Measurements from ENCODE around the gene SH3RF3.

The SH3RF3 gene

DNA sequence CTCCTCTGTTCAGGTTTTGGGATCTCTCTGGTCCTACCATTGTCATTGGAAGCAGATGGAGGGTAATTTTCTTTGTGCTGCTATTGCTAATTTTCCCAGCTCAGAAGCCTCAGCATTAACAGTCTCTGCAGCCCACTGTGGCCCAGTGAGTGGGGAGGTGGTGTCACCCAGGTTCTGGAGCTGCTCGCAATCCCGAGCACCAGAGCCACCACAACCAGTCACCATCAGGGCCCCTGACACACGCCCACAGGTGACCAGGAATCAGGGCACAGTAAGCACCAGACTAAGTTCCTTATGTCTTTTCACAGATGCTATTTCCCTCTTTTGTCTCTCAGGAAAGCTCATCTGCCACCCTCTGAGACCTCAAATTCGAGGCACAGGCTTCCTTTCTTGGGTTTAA, 396.8 kb downstream of the SH3RF3 start:
- no peak for DNase-seq (ENCODE audit: low read depth, low spot score)
- Histone ChIP-seq H3K27ac (ENCODE audit: low read length) (no peak overlapping the region), H3K36me3 (ENCODE audit: control insufficient read depth, insufficient read depth, low read length) (no peaks in the 10 kb centered on the region), H3K4me3 (ENCODE audit: low read length) (no peak overlapping the region), H3K4me1 (ENCODE audit: control insufficient read depth, insufficient read depth, low read length) (no peaks in the 10 kb centered on the region; the same call in 1 of the 2 replicates), H3K9me3 (ENCODE audit: control insufficient read depth, insufficient read depth, low read length) (no peaks in the 10 kb centered on the region), H3K27me3 (ENCODE audit: control insufficient read depth, insufficient read depth, low read length) (no peaks in the 10 kb centered on the region)
- WGBS (ENCODE audit: insufficient coverage, insufficient read length): no CpG with 5 or more reads among the region's 4 CpGs

DNA sequence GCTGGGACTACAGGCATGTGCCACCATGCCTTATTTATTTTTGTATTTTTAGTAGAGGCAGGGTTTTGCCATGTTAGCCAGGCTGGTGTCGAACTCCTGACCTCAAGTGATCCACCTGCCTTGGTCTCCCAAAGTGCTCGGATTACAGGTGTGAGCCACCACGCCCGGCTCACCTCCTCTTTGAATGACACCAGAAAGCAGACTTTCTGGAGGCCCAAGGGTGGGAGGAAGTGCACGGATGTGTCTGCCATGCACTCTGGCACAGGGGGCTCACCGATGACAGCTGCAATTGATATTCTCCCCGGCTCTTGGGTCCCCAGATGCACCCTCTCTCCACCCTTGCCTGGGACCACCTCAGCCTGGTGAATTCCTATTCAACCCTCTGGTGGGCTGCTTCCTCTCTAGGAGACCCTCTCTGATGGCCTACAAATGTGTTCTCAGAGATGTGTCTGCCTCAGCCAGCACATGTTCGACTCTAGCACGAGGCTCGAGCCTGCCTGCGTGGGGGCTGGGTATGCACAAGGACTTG, 397.5 kb downstream of the SH3RF3 start:
- Histone ChIP-seq H3K27me3 (ENCODE audit: control insufficient read depth, insufficient read depth, low read length) (no peaks in the 10 kb centered on the region), H3K27ac (ENCODE audit: low read length) (no peak overlapping the region), H3K4me3 (ENCODE audit: low read length) (no peak overlapping the region), H3K9me3 (ENCODE audit: control insufficient read depth, insufficient read depth, low read length) (no peaks in the 10 kb centered on the region), H3K36me3 (ENCODE audit: control insufficient read depth, insufficient read depth, low read length) (no peaks in the 10 kb centered on the region), H3K4me1 (ENCODE audit: control insufficient read depth, insufficient read depth, low read length) (no peaks in the 10 kb centered on the region)
- WGBS (ENCODE audit: insufficient coverage, insufficient read length): no CpG with 5 or more reads among the region's 11 CpGs
- DNase-seq (ENCODE audit: low read depth, low spot score): no peak

DNA sequence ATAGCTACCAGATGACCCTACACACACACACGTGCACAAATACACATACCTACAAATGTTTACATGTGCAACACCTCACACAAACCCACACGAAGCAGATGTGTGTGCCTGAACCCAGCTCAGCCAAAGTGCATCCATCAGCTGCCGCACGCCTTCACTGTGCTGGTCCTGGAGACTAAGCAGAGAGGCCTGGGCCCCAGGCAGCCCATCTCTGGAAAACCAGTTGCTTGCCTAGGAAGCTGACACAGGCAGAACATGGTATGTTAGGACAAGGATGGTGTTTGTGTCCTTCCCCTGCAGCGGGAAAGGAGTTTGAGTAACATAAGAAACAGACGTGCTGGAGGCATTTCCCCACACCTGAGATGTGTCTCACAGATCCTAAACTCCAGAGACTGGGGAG, 398.1 kb downstream of the SH3RF3 start:
- Histone ChIP-seq H3K27ac (ENCODE audit: low read length) (no peak overlapping the region), H3K27me3 (ENCODE audit: control insufficient read depth, insufficient read depth, low read length) (no peaks in the 10 kb centered on the region), H3K4me3 (ENCODE audit: low read length) (no peak overlapping the region), H3K36me3 (ENCODE audit: control insufficient read depth, insufficient read depth, low read length) (no peaks in the 10 kb centered on the region), H3K4me1 (ENCODE audit: control insufficient read depth, insufficient read depth, low read length) (no peaks in the 10 kb centered on the region), H3K9me3 (ENCODE audit: control insufficient read depth, insufficient read depth, low read length) (no peaks in the 10 kb centered on the region)
- no peak for DNase-seq (ENCODE audit: low read depth, low spot score)
- no CpG with 5 or more reads among the region's 6 CpGs for WGBS (ENCODE audit: insufficient coverage, insufficient read length)

DNA sequence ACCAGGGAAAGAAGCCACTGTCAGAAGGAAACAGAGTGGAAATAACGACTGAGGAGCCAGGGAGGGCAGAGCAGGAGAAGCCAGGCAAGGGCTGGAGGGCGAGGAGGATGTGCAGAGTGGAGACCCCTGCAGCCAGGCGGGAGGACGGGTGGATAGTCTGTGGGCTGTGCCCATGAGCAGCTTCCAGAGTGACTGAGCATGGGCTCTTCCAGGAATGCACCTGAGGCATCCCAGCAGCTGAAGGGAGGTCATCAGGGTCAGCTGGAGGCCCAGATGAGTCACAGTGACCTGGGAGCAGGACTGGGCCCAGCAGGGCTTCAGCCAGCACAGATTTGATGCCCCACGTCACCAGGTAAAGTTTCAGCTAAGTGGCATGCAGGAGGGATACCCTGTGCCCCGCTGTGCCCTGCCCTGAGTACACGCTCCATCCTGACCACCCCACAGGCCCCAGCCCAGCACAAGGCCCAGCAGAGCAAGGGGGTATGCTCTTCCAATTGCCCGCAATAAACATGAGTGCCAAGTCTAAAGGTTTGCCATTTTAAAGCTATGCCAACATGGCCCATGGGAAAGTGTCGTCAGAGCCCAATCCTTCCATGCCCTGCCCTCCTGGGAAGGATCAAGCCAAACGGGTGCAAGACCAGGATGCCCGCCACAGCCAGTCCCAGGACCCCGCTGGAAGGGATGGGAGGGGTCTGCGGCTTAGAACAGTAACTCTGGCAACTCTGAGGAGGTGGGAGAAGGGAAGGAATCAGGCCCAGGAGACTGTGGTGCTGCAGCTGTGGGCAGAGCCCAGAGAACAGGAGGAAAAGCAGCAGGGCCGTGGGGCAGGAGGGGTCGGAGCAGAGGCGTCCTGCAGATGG, 399.1 kb downstream of the SH3RF3 start:
- Histone ChIP-seq H3K4me1 (ENCODE audit: control insufficient read depth, insufficient read depth, low read length) (no peaks in the 10 kb centered on the region), H3K9me3 (ENCODE audit: control insufficient read depth, insufficient read depth, low read length) (no peaks in the 10 kb centered on the region), H3K36me3 (ENCODE audit: control insufficient read depth, insufficient read depth, low read length) (no peaks in the 10 kb centered on the region), H3K27ac (ENCODE audit: low read length) (no peak overlapping the region), H3K4me3 (ENCODE audit: low read length) (no peak overlapping the region), H3K27me3 (ENCODE audit: control insufficient read depth, insufficient read depth, low read length) (no peaks in the 10 kb centered on the region)
- WGBS (ENCODE audit: insufficient coverage, insufficient read length): no CpG with 5 or more reads among the region's 16 CpGs
- DNase-seq (ENCODE audit: low read depth, low spot score): no peak

DNA sequence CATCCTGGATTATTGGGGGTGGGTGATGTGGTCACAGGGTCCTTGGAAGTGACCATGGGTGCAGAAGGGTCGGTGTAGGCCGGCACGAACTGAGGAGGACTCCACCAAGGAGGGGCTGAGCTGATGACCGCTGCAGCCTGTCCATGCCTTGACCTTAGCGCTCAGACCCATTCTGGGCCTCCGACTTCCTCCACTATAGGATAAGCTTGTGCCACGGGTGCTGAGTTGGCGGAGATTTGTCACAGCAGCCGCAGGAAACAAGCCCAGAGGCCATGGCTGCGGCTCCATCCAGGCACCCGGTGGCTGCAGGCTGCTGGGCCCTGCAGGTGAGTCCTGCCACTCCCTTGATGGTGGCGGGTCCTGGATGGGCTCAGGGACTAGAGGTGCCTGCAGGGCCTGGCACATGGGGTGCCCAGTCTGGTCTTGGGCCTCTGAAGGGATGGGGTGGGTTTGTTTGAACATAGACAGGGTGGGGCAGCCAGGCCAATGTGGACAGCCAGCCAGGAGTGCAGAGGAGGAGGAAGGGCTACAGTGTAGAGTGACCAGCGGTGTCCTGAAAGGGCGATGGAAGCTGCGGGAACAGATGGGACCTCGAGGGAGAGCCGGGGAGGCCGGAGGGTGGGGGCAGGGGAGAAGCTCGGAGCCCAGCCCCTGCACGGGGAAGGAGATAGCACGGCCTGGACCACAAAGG, 400.0 kb downstream of the SH3RF3 start:
- no peak overlapping the region for H3K27ac ChIP-seq (ENCODE audit: low read length)
- no CpG with 5 or more reads among the region's 21 CpGs for WGBS (ENCODE audit: insufficient coverage, insufficient read length)
- no peak overlapping the region for H3K4me3 ChIP-seq (ENCODE audit: low read length)
- no peaks in the 10 kb centered on the region for H3K9me3 ChIP-seq (ENCODE audit: control insufficient read depth, insufficient read depth, low read length)
- DNase-seq (ENCODE audit: low read depth, low spot score): no peak
- no peaks in the 10 kb centered on the region for H3K4me1 ChIP-seq (ENCODE audit: control insufficient read depth, insufficient read depth, low read length)
- H3K27me3 ChIP-seq (ENCODE audit: control insufficient read depth, insufficient read depth, low read length): no peaks in the 10 kb centered on the region
- no peaks in the 10 kb centered on the region for H3K36me3 ChIP-seq (ENCODE audit: control insufficient read depth, insufficient read depth, low read length)

DNA sequence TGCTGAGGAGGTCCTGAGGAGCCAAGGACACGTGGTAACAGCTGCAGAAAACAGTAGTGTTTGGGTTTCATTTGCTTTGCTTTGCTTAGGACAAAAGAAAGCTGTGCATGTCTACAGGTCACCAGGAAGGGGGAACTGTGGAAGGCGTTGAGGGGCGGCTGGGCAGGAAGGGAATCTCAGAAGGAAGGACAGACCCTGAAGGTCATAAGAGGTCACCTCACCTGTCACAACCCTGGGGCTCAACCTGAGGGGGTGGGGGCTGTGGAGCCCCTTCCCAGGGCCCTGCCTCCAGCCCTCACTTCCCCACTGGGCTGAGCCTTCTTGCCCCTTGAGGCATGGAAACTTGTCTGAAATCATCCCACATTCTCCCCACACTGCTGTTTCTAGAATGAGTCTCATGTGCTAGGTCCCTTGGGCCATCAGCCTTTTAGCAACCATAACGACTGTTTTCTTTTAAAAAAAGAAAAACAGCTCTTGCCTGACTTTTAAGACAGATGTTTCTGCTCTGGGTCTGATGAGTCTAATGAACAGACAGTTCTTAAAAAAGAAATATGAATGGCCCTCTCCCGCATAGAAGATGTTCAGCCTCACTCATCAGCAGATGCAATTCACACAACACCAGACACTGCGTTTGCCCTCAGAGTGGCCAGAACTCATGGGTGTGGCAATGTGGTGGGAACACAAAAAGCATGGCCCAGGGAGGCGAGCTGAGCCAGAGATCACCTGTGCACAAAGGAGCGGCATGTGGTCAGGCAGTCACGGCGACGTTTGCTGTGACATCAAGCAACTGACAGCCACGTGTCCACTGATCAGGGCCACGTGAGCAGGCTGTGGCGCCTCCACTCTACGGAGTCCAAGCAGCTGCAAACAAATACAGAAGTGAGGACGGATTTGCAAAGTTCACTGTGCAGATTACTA, 400.8 kb downstream of the SH3RF3 start:
- Histone ChIP-seq H3K9me3 (ENCODE audit: control insufficient read depth, insufficient read depth, low read length) (no peaks in the 10 kb centered on the region), H3K27me3 (ENCODE audit: control insufficient read depth, insufficient read depth, low read length) (no peaks in the 10 kb centered on the region), H3K4me1 (ENCODE audit: control insufficient read depth, insufficient read depth, low read length) (no peaks in the 10 kb centered on the region), H3K27ac (ENCODE audit: low read length) (no peak overlapping the region), H3K4me3 (ENCODE audit: low read length) (no peak overlapping the region), H3K36me3 (ENCODE audit: control insufficient read depth, insufficient read depth, low read length) (no peaks in the 10 kb centered on the region)
- WGBS (ENCODE audit: insufficient coverage, insufficient read length): no CpG with 5 or more reads among the region's 16 CpGs
- DNase-seq (ENCODE audit: low read depth, low spot score): no peak

DNA sequence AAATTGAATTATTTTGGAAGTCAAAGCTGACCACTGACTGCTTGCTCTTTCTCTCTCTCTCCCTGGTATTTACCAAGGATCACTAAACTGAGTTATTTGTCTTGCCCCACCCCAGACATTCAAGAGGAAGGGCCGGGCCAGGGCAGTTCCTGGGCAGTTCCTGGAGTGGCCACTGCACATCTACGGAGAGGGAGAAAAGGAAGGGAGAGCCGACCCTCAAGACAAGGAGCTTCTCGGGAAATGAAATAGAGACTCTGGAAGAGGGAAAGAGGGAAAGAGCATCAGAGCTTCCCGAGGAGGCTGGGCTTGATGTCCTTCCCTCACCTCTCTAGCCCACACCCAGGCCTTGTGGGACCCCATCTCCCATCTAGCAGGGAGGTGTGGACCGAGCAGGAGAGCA, 401.7 kb downstream of the SH3RF3 start:
- H3K27ac ChIP-seq (ENCODE audit: low read length): no peak overlapping the region
- H3K36me3 ChIP-seq (ENCODE audit: control insufficient read depth, insufficient read depth, low read length): no peaks in the 10 kb centered on the region
- H3K9me3 ChIP-seq (ENCODE audit: control insufficient read depth, insufficient read depth, low read length): no peaks in the 10 kb centered on the region
- H3K4me3 ChIP-seq (ENCODE audit: low read length): no peak overlapping the region
- no peaks in the 10 kb centered on the region for H3K4me1 ChIP-seq (ENCODE audit: control insufficient read depth, insufficient read depth, low read length)
- DNase-seq (ENCODE audit: low read depth, low spot score): no peak
- no peaks in the 10 kb centered on the region for H3K27me3 ChIP-seq (ENCODE audit: control insufficient read depth, insufficient read depth, low read length)
- WGBS (ENCODE audit: insufficient coverage, insufficient read length): no CpG with 5 or more reads among the region's 6 CpGs

DNA sequence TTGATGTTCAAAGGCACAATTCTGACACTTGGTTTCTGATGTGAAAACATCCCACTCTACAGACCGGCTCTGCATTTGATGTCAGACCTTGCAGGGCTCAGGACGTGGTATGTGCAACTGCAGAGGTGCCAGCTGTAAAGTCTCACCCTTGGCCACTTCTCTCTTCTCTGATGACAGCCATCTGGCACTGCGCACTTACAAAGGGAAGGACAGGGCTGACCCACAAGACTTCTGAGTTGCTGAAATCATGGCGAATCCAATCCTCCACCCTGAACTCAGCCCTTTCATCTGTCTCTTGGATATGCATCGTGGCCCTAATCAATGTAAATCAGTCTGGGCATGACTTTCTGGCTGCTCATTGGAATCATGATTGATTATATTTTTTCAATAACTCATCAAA, 402.2 kb downstream of the SH3RF3 start:
- Histone ChIP-seq H3K4me1 (ENCODE audit: control insufficient read depth, insufficient read depth, low read length) (no peaks in the 10 kb centered on the region), H3K36me3 (ENCODE audit: control insufficient read depth, insufficient read depth, low read length) (no peaks in the 10 kb centered on the region), H3K4me3 (ENCODE audit: low read length) (no peak overlapping the region), H3K27ac (ENCODE audit: low read length) (no peak overlapping the region), H3K9me3 (ENCODE audit: control insufficient read depth, insufficient read depth, low read length) (no peaks in the 10 kb centered on the region), H3K27me3 (ENCODE audit: control insufficient read depth, insufficient read depth, low read length) (no peaks in the 10 kb centered on the region)
- WGBS (ENCODE audit: insufficient coverage, insufficient read length): no CpG with 5 or more reads among the region's 5 CpGs
- DNase-seq (ENCODE audit: low read depth, low spot score): no peak

DNA sequence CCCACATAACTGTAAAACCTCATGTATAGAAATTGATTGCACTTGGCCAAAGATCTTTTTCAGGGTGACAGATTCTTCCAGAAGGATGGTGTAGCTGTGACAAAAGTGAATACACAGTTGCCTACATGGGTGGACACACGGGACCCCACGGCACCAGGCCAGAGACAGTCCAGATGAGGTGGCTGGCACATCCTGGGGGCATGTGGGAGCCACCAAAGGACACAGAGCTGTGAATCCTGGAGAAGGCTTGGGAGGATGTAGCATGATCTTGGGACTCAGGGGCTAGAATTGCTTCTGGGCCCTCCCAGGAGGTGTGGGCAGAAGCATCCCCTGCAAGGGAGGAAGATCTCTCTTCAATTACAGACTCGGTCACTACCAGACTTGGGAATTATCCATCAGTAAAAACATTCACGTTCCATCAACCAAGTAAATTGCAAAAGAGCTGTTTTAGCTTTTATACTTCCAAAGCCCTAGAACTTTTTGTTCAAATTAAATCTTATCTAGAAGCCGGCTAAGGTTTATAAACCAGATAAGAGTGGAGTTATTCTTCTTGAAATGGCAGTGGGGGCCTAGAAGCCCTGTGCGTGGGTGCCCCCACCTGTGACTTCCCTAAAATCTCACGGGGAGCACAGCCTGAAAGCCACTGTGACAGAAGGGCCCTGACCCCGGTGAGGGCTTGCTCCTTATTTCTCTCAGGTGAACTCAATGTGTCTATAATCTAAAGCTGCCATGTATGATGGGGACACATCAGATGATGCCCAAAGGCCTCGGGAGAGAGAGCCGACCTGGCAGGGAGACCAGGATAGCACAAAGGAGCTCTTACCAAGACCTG, 403.1 kb downstream of the SH3RF3 start:
- no peaks in the 10 kb centered on the region for H3K4me1 ChIP-seq (ENCODE audit: control insufficient read depth, insufficient read depth, low read length)
- no peaks in the 10 kb centered on the region for H3K27me3 ChIP-seq (ENCODE audit: control insufficient read depth, insufficient read depth, low read length)
- no CpG with 5 or more reads among the region's 10 CpGs for WGBS (ENCODE audit: insufficient coverage, insufficient read length)
- no peaks in the 10 kb centered on the region for H3K9me3 ChIP-seq (ENCODE audit: control insufficient read depth, insufficient read depth, low read length)
- DNase-seq (ENCODE audit: low read depth, low spot score): no peak
- no peak overlapping the region for H3K27ac ChIP-seq (ENCODE audit: low read length)
- H3K4me3 ChIP-seq (ENCODE audit: low read length): no peak overlapping the region
- H3K36me3 ChIP-seq (ENCODE audit: control insufficient read depth, insufficient read depth, low read length): no peaks in the 10 kb centered on the region

Data from iPS DF 6.9 (cell line).